IMR-90 (cell line): ENCODE data around the gene GTF2A2. TPM values are rescaled to one million over a fixed set of nuclear protein-coding genes. Genes with fewer than 3 reads are reported as not detected.
A peak's percentile ranks its signal among the peaks of the same experiment; 100 is the strongest.

Source experiments
- ATAC-seq: fragments of 200-7000 bp; cut with Tn5 transposase; 2 replicates; pipeline ENCODE4 v1.9.1; 2020; ENCODE audit warnings: low read depth, mild to moderate bottlenecking, moderate library complexity
- BruUV-seq: library from RNA; stranded (reverse); fragments of 400-500 nt; replicated peaks from 2 replicates; lab custom pipeline; 2021; lab: Mats Ljungman, UMichigan
- CTCF ChIA-PET: fragments of 300-600 bp; formaldehyde crosslinking; extraction: SDS; loops from one replicate; lab custom pipeline; 2021; ENCODE audit warnings: antibody characterized with exemption; lab: Yijun Ruan, JAX
- POLR2A ChIA-PET: fragments of 300-600 bp; sonication (Branson Sonifier 250); formaldehyde crosslinking; loops from one replicate; lab custom pipeline; 2022; ENCODE audit warnings: antibody characterized with exemption; ENCODE audit not compliant: unreplicated experiment; lab: Charles Lee
- DNase-seq: peaks from one replicate; pipeline ENCODE4 v3.0.0; 2013
- H2AFZ ChIP-seq: replicated peaks from 2 replicates; pipeline ENCODE3; 2013; ENCODE audit warnings: low read length, mild to moderate bottlenecking; ENCODE audit not compliant: poor library complexity
- H2AK5ac ChIP-seq: 2 replicates; pipeline ENCODE4 v1.6.1; 2013; ENCODE audit warnings: low read depth, low read length, inconsistent platforms
- H2AK9ac ChIP-seq: replicated peaks from 2 replicates; pipeline ENCODE3; 2013; ENCODE audit warnings: mild to moderate bottlenecking, low read depth, low read length, moderate library complexity; ENCODE audit not compliant: poor library complexity
- H2BK120ac ChIP-seq: 2 replicates; pipeline ENCODE4 v1.6.1; 2013; ENCODE audit warnings: low read depth, low read length, inconsistent platforms
- H2BK15ac ChIP-seq: 3 replicates; pipeline ENCODE4 v1.6.1; 2013; ENCODE audit warnings: low read depth, low read length, inconsistent platforms
- H2BK20ac ChIP-seq: 2 replicates; pipeline ENCODE4 v1.6.1; 2013; ENCODE audit warnings: low read depth, mild to moderate bottlenecking, inconsistent platforms, low read length, moderate library complexity
- H2BK5ac ChIP-seq: 2 replicates; pipeline ENCODE4 v1.6.1; 2013; ENCODE audit warnings: mild to moderate bottlenecking, low read depth, low read length, inconsistent platforms; ENCODE audit not compliant: poor library complexity, severe bottlenecking
- H3K14ac ChIP-seq: replicated peaks from 2 replicates; pipeline ENCODE4 v1.6.1; 2013; ENCODE audit warnings: low read depth, low read length, inconsistent platforms
- H3K18ac ChIP-seq: 2 replicates; pipeline ENCODE4 v1.6.1; 2013; ENCODE audit warnings: low read depth, low read length, control low read depth
- H3K23ac ChIP-seq: 2 replicates; pipeline ENCODE4 v1.6.1; 2013; ENCODE audit warnings: low read depth, low read length, inconsistent platforms
- H3K27ac ChIP-seq: 2 replicates; pipeline ENCODE4 v1.5.1; 2013; ENCODE audit warnings: mild to moderate bottlenecking, control low read depth, low read length; ENCODE audit not compliant: insufficient read depth
- H3K27me3 ChIP-seq: 2 replicates; pipeline ENCODE4 v1.6.1; 2013; ENCODE audit warnings: low read length; ENCODE audit not compliant: control insufficient read depth, insufficient read depth
- H3K36me3 ChIP-seq: 2 replicates; pipeline ENCODE4 v1.6.1; 2013; ENCODE audit warnings: low read length, mixed read lengths; ENCODE audit not compliant: control insufficient read depth, insufficient read depth
- H3K4ac ChIP-seq: 2 replicates; pipeline ENCODE4 v1.6.1; 2013; ENCODE audit warnings: low read depth, low read length, inconsistent platforms
- H3K4me1 ChIP-seq: 2 replicates; pipeline ENCODE4 v1.6.1; 2013; ENCODE audit warnings: low read length, mixed read lengths; ENCODE audit not compliant: control insufficient read depth, insufficient read depth
- H3K4me2 ChIP-seq: 2 replicates; pipeline ENCODE4 v1.6.1; 2013; ENCODE audit warnings: low read depth, mild to moderate bottlenecking, control low read depth, low read length, moderate library complexity
- H3K4me3 ChIP-seq: 2 replicates; pipeline ENCODE4 v1.5.1; 2013; ENCODE audit warnings: low read depth, mild to moderate bottlenecking, control low read depth, low read length, moderate library complexity; ENCODE audit not compliant: insufficient read depth
- H3K56ac ChIP-seq: 2 replicates; pipeline ENCODE4 v1.6.1; 2013; ENCODE audit warnings: low read length, inconsistent platforms; ENCODE audit not compliant: insufficient read depth; ENCODE audit errors: extremely low read depth
- H3K79me1 ChIP-seq, 2 experiments: 2 replicates each; pipeline ENCODE4 v1.6.1; 2013; ENCODE audit warnings: low read length in 2 of 2, inconsistent platforms in 1 of 2, low read depth in 1 of 2
- H3K9ac ChIP-seq: 2 replicates; pipeline ENCODE4 v1.6.1; 2013; ENCODE audit warnings: low read depth, low read length, control low read depth
- H3K9me1 ChIP-seq: 2 replicates; pipeline ENCODE4 v1.6.1; 2013; ENCODE audit warnings: low read length, inconsistent platforms; ENCODE audit not compliant: insufficient read depth
- H3K9me3 ChIP-seq: 2 replicates; pipeline ENCODE4 v1.6.1; 2013; ENCODE audit warnings: low read length; ENCODE audit not compliant: control insufficient read depth, insufficient read depth
- H4K20me1 ChIP-seq: 2 replicates; pipeline ENCODE4 v1.6.1; 2013; ENCODE audit warnings: low read length, inconsistent platforms; ENCODE audit not compliant: insufficient read depth
- H4K5ac ChIP-seq: 2 replicates; pipeline ENCODE4 v1.6.1; 2013; ENCODE audit warnings: mild to moderate bottlenecking, low read depth, low read length, control low read depth
- H4K8ac ChIP-seq, 2 experiments: 2 replicates each; pipeline ENCODE4 v1.6.1; 2013; ENCODE audit warnings: low read depth in 2 of 2, low read length in 2 of 2, control low read depth in 1 of 2, inconsistent platforms in 1 of 2
- H4K91ac ChIP-seq: 2 replicates; pipeline ENCODE4 v1.6.1; 2013; ENCODE audit warnings: low read depth, low read length, inconsistent platforms; ENCODE audit not compliant: insufficient read depth
- BHLHE40 ChIP-seq: fragments of 150-350 bp; IDR thresholded peaks from 2 replicates; pipeline ENCODE4 v1.6.1; 2016; ENCODE audit warnings: mild to moderate bottlenecking, low read depth, low read length
- CEBPB ChIP-seq: IDR thresholded peaks from 2 replicates; pipeline ENCODE4 v1.6.1; 2012; ENCODE audit warnings: low read depth, low read length, improper control_type of control experiment
- CHD1 ChIP-seq: IDR thresholded peaks from 2 replicates; pipeline ENCODE4 v1.6.1; 2012; ENCODE audit warnings: low read depth, low read length, improper control_type of control experiment
- CTCF ChIP-seq: conservative IDR thresholded peaks from 2 replicates; pipeline ENCODE4 v1.5.1; 2012; ENCODE audit warnings: mild to moderate bottlenecking, low read depth, low read length, improper control_type of control experiment
- ELK1 ChIP-seq: fragments of 150-350 bp; IDR thresholded peaks from 2 replicates; pipeline ENCODE4 v1.6.1; 2016; ENCODE audit warnings: low read depth, mild to moderate bottlenecking, low read length, moderate library complexity, borderline replicate concordance
- FOS ChIP-seq: fragments of 150-350 bp; IDR thresholded peaks from 2 replicates; pipeline ENCODE4 v1.6.1; 2016; ENCODE audit warnings: low read depth, low read length
- MAFK ChIP-seq: IDR thresholded peaks from 2 replicates; pipeline ENCODE4 v1.6.1; 2012; ENCODE audit warnings: low read depth, low read length, improper control_type of control experiment
- MAZ ChIP-seq: IDR thresholded peaks from 2 replicates; pipeline ENCODE4 v1.6.1; 2012; ENCODE audit warnings: low read depth, mild to moderate bottlenecking, low read length, improper control_type of control experiment, moderate library complexity, borderline replicate concordance
- MXI1 ChIP-seq: IDR thresholded peaks from 2 replicates; pipeline ENCODE4 v1.6.1; 2012; ENCODE audit warnings: low read depth, mild to moderate bottlenecking, low read length, moderate library complexity, borderline replicate concordance
- NFE2L2 ChIP-seq: fragments of 150-350 bp; IDR thresholded peaks from 2 replicates; pipeline ENCODE4 v1.6.1; 2016; ENCODE audit warnings: low read depth, mild to moderate bottlenecking, low read length
- POLR2A ChIP-seq: IDR thresholded peaks from 2 replicates; pipeline ENCODE4 v1.6.1; 2012; ENCODE audit warnings: mild to moderate bottlenecking, low read depth, low read length
- RAD21 ChIP-seq: IDR thresholded peaks from 2 replicates; pipeline ENCODE4 v1.6.1; 2012; ENCODE audit warnings: low read length, improper control_type of control experiment
- RCOR1 ChIP-seq: IDR thresholded peaks from 2 replicates; pipeline ENCODE4 v1.6.1; 2012; ENCODE audit warnings: mild to moderate bottlenecking, low read length, improper control_type of control experiment; ENCODE audit not compliant: insufficient replicate concordance
- RFX5 ChIP-seq: IDR thresholded peaks from 2 replicates; pipeline ENCODE4 v1.8.0; 2012; ENCODE audit warnings: low read depth, mild to moderate bottlenecking, low read length, moderate library complexity
- SMC3 ChIP-seq: fragments of 150-350 bp; IDR thresholded peaks from 2 replicates; pipeline ENCODE4 v1.6.1; 2016; ENCODE audit warnings: low read depth, mild to moderate bottlenecking, antibody characterized with exemption, low read length, moderate library complexity
- USF2 ChIP-seq: fragments of 150-350 bp; IDR thresholded peaks from 2 replicates; pipeline ENCODE4 v1.6.1; 2017; ENCODE audit warnings: mild to moderate bottlenecking, antibody characterized with exemption, low read length, low read depth
- WGBS, 2 experiments: methylation state at CpG; one replicate each; pipeline versions ENCODE4 v1.1.5 to v1.1.7; 2013; ENCODE audit warnings: missing lambda C conversion rate in 2 of 2; ENCODE audit not compliant: insufficient read length in 1 of 2; ENCODE audit errors: extremely low coverage in 2 of 2; 5-methylcytosine and 5-hydroxymethylcytosine counted together
- dilution Hi-C: fragments of 300-500 bp; cut with HindIII; formaldehyde crosslinking; loops from one replicate; pipeline ENCODE4 v1.14.3; 2018; ENCODE audit warnings: low sequenced_read_pairs; ENCODE audit not compliant: unreplicated experiment
- in situ Hi-C: fragments of 300-500 bp; cut with MboI; formaldehyde crosslinking; loops from 3 replicates; pipeline ENCODE4 v1.14.3; 2019; ENCODE audit warnings: low sequenced_read_pairs, inconsistent platforms, mixed read lengths
- intact Hi-C: fragments of 100-400 bp; cut with micrococcal nuclease; formaldehyde crosslinking; loops from 2 replicates; pipeline ENCODE4 v1.10.0; 2022
- polyA plus RNA-seq, 3 experiments: library from polyadenylated mRNA; depleted of rRNA; stranded (reverse); fragments of >200 nt; gene quantifications; 2 replicates each; pipeline ENCODE4 v1.2.3, GENCODE V29; 2012; ENCODE audit warnings: low replicate concordance in 1 of 3
- total RNA-seq: library from RNA; depleted of rRNA; stranded (reverse); fragments of >200 nt; gene quantifications from 2 replicates; pipeline ENCODE4 v1.2.3, GENCODE V29; 2012

Gene GTF2A2
- total and polyA plus RNA-seq, 2 of the 4 experiments (the other 2 are of a cell fraction): 10.2 to 29.9 TPM

- CTCF ChIA-PET: interaction anchor here (0.7 to 1.3 kb wide), 2 partner anchors 9 to 62 kb away, joined by 3 to 4 read pairs; no protein-coding TSS in a partner anchor
- H3K27me3 ChIP-seq: no peaks in the 10 kb centered on the region
Observed at GRCh38 chr15:59594493-59594942, 62.8 kb downstream of the GTF2A2 start.

More at GRCh38 chr15:59594493-59594942, 62.8 kb downstream of the GTF2A2 start:
- H3K4ac ChIP-seq: no peak overlapping the region
- H2BK120ac ChIP-seq: no peak overlapping the region
- no peak overlapping the region for H2AK5ac ChIP-seq
- peak overlapping the region; percentile 35 for H2AFZ ChIP-seq
- no peaks in the 10 kb centered on the region for H3K4me1 ChIP-seq
- H3K23ac ChIP-seq: no peak overlapping the region
- POLR2A ChIA-PET: no interaction called here
- H4K20me1 ChIP-seq: no peaks in the 10 kb centered on the region
- H3K9ac ChIP-seq: no peak overlapping the region
- no peaks in the 10 kb centered on the region for H3K9me3 ChIP-seq
- ATAC-seq: peak; percentile 91
- no peak overlapping the region for H4K8ac ChIP-seq
- intact Hi-C loops: no loop called here
- no peak overlapping the region for H2BK5ac ChIP-seq
- no peak overlapping the region for H2BK20ac ChIP-seq
- H3K27ac ChIP-seq: no peak overlapping the region
- no peak for TF ChIP-seq RAD21
- TF ChIP-seq USF2: no peak
- TF ChIP-seq FOS: no peak
- no peak for TF ChIP-seq CTCF
- no peak for TF ChIP-seq ELK1
- TF ChIP-seq NFE2L2: no peak
- TF ChIP-seq RCOR1: no peak
- TF ChIP-seq CHD1: no peak
- TF ChIP-seq MXI1: no peak
- no peak for TF ChIP-seq CEBPB
- no peak for TF ChIP-seq POLR2A
- no peak for TF ChIP-seq RFX5
- no peak for TF ChIP-seq BHLHE40
- TF ChIP-seq SMC3: no peak
- TF ChIP-seq MAZ: no peak
- TF ChIP-seq MAFK: no peak
- H3K4me2 ChIP-seq: no peak overlapping the region; the same call in 1 of the 2 replicates
- H4K91ac ChIP-seq: no peak overlapping the region
- H3K14ac ChIP-seq: no peak overlapping the region
- H3K56ac ChIP-seq: no peak overlapping the region
- in situ Hi-C loops: no loop called here
- no CpG with 5 or more reads among the region's 3 CpGs for WGBS, 2 experiments
- no peak overlapping the region for H2BK15ac ChIP-seq
- no TSS peak for BruUV-seq
- no peak overlapping the region for H2AK9ac ChIP-seq
- dilution Hi-C loops: no loop called here
- peak; percentile 86 for DNase-seq
- H3K36me3 ChIP-seq: no peaks in the 10 kb centered on the region
- H4K5ac ChIP-seq: no peak overlapping the region
- H3K9me1 ChIP-seq: no peaks in the 10 kb centered on the region
- H3K18ac ChIP-seq: no peak overlapping the region
- no peaks in the 10 kb centered on the region for H3K79me1 ChIP-seq
- H3K4me3 ChIP-seq: no peak overlapping the region
